HUES48 (cell line): ENCODE measurements around the gene MBOAT7.
A peak's percentile ranks its signal among the peaks of the same experiment; 100 is the strongest.
"Not testable (repeated sequence)": the region's sequence is repeated elsewhere in the genome, so short reads cannot be mapped to it uniquely, and the experiment has no call there.

ENCODE experiments used
- H3K27ac ChIP-seq: one replicate; pipeline ENCODE4 v1.7.0; 2013; ENCODE audit warnings: low read depth, low read length, inconsistent platforms
- H3K27me3 ChIP-seq: 2 replicates; pipeline ENCODE4 v1.6.1; 2013; ENCODE audit warnings: mild to moderate bottlenecking, low read length; ENCODE audit not compliant: control insufficient read depth, insufficient read depth
- H3K36me3 ChIP-seq: 2 replicates; pipeline ENCODE4 v1.6.1; 2013; ENCODE audit warnings: low read length; ENCODE audit not compliant: control insufficient read depth, insufficient read depth
- H3K4me1 ChIP-seq: 2 replicates; pipeline ENCODE4 v1.6.1; 2013; ENCODE audit warnings: mild to moderate bottlenecking, low read length; ENCODE audit not compliant: control insufficient read depth, insufficient read depth
- H3K4me3 ChIP-seq: 2 replicates; pipeline ENCODE4 v1.5.1; 2013; ENCODE audit warnings: mild to moderate bottlenecking, low read depth, low read length
- H3K9ac ChIP-seq: 2 replicates; pipeline ENCODE4 v1.6.1; 2013; ENCODE audit warnings: mild to moderate bottlenecking, low read depth, low read length, moderate library complexity
- H3K9me3 ChIP-seq: 2 replicates; pipeline ENCODE4 v1.6.1; 2013; ENCODE audit warnings: low read length; ENCODE audit not compliant: control insufficient read depth, insufficient read depth

MBOAT7 gene

GRCh38 chr19:54219702-54220101 lies 30.3 kb upstream of the MBOAT7 start:
- H3K4me3 ChIP-seq, H3K9me3 ChIP-seq, H3K4me1 ChIP-seq, H3K27ac ChIP-seq, H3K27me3 ChIP-seq, H3K36me3 ChIP-seq, H3K9ac ChIP-seq: not testable (repeated sequence)

DNA sequence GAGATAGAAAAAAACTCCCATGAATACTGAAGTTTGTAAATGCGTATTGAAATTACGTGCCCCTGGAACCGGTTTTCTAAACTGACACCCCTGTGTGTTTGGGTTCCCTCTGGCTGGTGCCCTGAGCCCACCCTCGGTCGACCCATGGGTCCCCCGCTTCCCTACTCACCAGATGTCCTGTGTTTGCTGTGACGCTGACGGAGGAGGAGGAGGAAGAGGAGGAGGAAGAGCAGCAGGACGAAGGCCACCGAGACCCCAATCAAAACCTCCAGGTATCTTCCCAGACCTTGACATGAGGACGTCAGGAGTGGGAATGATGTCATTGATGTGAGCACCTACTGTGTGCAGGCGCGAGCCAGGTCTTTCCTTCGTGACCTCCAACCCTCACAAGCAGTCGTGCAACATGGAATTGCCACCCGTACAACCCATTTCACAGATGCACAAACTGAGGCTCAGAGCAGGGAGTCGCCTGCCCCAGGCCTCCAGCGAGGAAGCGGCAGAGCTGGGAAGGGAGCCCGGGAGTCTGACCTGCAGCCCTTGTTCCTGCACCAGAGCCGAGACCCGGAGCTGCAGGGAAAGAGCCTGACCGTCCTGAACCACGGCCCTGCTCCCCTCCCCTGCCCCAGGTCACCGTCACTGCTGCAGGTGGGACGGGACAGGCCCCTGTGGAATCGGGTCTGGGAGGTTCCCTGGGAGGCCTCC lies 29.7 kb upstream of the MBOAT7 start:
- peaks cover 2% of the 10 kb centered on the region; the same call in 1 of the 2 replicates for H3K9me3 ChIP-seq
- no peaks in the 10 kb centered on the region for H3K27me3 ChIP-seq
- no peak overlapping the region for H3K4me3 ChIP-seq
- H3K9ac ChIP-seq: no peak overlapping the region
- H3K4me1 ChIP-seq: no peaks in the 10 kb centered on the region
- no peak overlapping the region for H3K27ac ChIP-seq
- H3K36me3 ChIP-seq: no peaks in the 10 kb centered on the region

DNA sequence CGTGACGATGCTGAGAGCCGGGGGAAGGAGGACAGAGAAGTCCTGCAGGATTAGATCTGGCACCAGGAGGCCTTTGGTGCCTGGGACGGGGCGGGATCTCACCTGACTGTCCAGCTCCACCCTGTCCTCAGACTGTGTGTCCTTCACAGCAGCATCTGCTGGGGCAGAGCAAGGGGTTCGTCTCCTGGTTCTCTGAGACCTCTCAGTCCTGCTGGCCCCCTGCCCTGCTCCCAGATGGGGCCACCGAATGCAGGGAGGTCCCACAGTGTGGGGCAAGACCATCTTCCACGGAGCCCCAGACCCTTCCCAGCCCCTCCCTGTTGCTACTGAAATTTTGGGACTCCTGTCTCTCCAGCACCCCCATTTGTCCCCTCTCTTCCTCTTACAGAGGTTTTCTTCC lies 28.9 kb upstream of the MBOAT7 start:
- H3K36me3 ChIP-seq: no peaks in the 10 kb centered on the region
- no peak overlapping the region for H3K9ac ChIP-seq
- H3K4me3 ChIP-seq: no peak overlapping the region
- no peak overlapping the region for H3K27ac ChIP-seq
- no peaks in the 10 kb centered on the region for H3K27me3 ChIP-seq
- no peaks in the 10 kb centered on the region for H3K4me1 ChIP-seq
- H3K9me3 ChIP-seq: peaks cover 2% of the 10 kb centered on the region; the same call in 1 of the 2 replicates

DNA sequence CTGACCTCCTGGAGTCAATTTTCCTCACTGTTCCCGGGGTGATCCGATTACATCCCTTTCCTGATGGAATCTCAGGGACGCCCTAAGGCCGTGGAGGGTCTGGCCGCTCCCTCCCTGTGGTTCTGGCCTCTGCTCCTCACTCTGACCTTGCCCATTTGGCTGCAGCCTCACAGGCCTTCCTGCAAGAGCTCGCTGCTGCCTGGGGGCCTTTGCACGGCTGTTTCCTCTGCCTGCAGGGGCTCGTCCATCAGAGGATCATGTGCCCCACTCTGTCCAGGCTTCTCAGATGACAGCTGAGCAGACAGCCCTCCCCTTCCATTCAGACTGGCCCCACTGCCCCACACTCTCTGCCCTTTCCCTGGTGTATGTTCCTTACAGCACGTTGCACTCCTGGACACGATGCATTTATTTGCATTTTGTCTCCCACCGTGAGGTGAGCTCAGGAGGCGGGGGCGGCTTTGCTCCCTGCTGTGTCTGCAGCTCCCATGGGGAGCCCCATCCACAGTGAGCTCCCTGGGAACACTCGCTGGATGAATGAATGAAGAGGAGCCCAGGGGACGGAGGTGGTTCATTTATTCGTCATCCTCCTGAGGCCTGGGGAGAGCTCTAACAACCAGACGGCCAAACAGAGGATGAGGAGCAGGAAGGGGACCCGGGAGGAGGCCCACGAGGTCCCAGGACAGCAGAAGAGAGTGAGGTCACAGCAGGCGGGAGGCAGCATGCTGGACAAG lies 28.3 kb upstream of the MBOAT7 start:
- H3K9me3 ChIP-seq, H3K4me3 ChIP-seq, H3K36me3 ChIP-seq, H3K27ac ChIP-seq, H3K9ac ChIP-seq, H3K4me1 ChIP-seq, H3K27me3 ChIP-seq: not testable (repeated sequence)

DNA sequence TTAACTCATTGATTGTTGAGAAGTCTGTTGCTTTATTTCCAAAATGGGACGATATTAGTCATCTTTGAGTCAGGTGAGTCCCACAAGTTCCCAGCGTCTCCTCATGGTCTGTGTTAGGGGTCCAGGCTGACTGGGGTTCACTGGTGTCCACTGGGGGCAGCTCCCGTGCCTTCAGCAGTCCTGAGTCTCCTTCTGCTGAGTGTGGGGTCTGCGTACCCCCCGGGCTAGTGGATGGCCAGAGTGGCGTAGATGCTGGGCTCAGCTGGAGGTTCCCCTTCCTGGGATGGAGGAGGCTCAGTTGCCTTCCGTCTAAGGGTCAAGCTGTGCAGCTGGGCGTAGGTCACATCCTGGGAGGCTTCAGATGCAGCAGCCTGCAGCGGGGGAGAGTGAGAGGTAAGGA lies 27.5 kb upstream of the MBOAT7 start:
- peaks cover 2% of the 10 kb centered on the region; the same call in 1 of the 2 replicates for H3K9me3 ChIP-seq
- no peaks in the 10 kb centered on the region for H3K36me3 ChIP-seq
- no peak overlapping the region for H3K9ac ChIP-seq
- H3K27me3 ChIP-seq: no peaks in the 10 kb centered on the region
- H3K27ac ChIP-seq: no peak overlapping the region
- no peaks in the 10 kb centered on the region for H3K4me1 ChIP-seq
- no peak overlapping the region for H3K4me3 ChIP-seq

- H3K27ac ChIP-seq, H3K4me1 ChIP-seq, H3K4me3 ChIP-seq, H3K9me3 ChIP-seq, H3K27me3 ChIP-seq, H3K9ac ChIP-seq, H3K36me3 ChIP-seq: not testable (repeated sequence)
Observed at GRCh38 chr19:54214734-54215133, 25.4 kb upstream of the MBOAT7 start.

GRCh38 chr19:54214217-54214616 lies 24.8 kb upstream of the MBOAT7 start:
- H3K27me3 ChIP-seq, H3K9me3 ChIP-seq, H3K9ac ChIP-seq, H3K4me3 ChIP-seq, H3K36me3 ChIP-seq, H3K4me1 ChIP-seq, H3K27ac ChIP-seq: not testable (repeated sequence)

GRCh38 chr19:54211235-54211634 lies 21.9 kb upstream of the MBOAT7 start:
- Histone ChIP-seq H3K4me1 (no peaks in the 10 kb centered on the region), H3K27me3 (no peaks in the 10 kb centered on the region), H3K4me3 (no peak overlapping the region), H3K9ac (no peak overlapping the region), H3K9me3 (peaks cover 2% of the 10 kb centered on the region; the same call in 1 of the 2 replicates), H3K27ac (no peak overlapping the region), H3K36me3 (peaks cover 24% of the 10 kb centered on the region)

DNA sequence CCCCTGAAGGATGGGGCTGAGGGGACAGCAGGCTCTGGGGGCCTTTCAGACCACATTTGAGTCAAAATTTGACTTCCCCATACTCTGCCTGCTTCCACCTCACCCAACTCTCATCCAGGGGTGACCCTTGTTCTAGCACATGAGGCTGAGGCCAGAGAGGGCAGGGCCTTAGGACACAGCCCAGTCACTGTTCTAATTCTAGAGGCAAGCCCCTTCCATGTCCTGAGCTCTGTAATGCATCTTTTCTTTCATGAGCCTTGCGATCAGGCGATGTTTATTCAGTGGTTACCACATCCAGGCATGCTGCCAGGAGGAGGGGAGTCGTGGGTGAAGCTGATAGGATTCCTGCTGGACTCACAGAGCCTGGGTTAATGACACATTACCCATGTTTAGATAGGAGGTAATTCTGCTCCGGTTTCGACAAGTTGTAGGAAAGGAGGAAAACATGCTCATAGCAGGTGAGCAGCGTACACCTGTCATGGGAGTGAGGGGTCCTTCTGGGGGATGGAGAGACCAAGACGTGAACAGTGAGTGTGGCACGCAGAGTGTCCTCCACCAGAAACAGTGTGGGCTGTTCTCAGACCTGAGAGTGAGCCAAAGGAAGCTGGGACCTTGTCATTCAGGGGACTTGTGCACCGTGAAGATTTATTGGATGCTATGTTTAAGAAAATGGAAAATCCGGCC lies 20.6 kb upstream of the MBOAT7 start:
- Histone ChIP-seq H3K9me3 (peaks cover 1% of the 10 kb centered on the region; the same call in 1 of the 2 replicates), H3K27ac (peak overlapping the region; percentile 72), H3K36me3 (peaks cover 37% of the 10 kb centered on the region), H3K4me3 (no peak overlapping the region), H3K9ac (no peak overlapping the region), H3K4me1 (peaks cover 6% of the 10 kb centered on the region; the same call in 1 of the 2 replicates), H3K27me3 (no peaks in the 10 kb centered on the region)

DNA sequence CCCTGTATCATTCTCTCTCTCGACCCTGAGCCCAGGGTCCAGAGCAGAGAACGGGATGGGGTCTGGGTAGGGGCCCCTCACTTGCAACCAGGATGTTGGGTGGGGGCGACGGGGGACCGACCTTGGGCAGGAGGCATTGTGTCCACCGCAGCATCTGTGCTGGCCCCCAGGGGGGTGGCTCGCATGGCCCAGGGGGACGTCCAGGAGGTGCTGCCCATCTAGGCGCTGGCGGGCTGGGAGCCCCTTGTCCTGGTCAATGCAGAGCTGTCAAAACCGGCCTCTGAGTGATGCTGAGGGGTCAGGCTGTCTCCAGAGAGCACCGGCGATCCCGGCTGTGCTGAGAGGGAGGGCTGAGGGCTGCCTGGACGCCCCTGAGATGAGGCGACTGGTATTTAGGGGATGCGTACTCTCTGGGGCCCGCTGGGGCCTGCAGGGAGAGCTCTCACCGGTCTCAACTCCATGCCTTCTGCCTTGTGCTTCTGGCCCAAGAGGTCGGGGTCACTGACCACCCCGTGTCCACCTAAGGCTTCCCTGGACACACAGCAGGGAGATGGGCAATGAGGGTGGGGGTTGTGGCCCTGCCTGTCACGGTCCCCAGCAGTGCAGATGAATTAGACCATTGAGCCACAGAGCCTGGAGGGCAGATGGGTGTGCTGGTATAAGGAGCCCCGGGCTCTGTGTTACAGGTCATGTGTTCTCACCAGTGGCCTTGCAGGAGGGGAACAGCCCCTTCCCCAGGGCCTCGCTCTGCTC lies 19.9 kb upstream of the MBOAT7 start:
- H3K27me3 ChIP-seq: no peaks in the 10 kb centered on the region
- H3K9ac ChIP-seq: no peak overlapping the region
- H3K9me3 ChIP-seq: no peaks in the 10 kb centered on the region
- peak overlapping the region; percentile 72 for H3K27ac ChIP-seq
- peaks cover 12% of the 10 kb centered on the region; the same call in 1 of the 2 replicates for H3K4me1 ChIP-seq
- H3K4me3 ChIP-seq: no peak overlapping the region
- peaks cover 44% of the 10 kb centered on the region for H3K36me3 ChIP-seq
